Measurements from ENCODE around the gene SPATA1. TPM values are rescaled to one million over a fixed set of nuclear protein-coding genes. Genes with fewer than 3 reads are reported as not detected.

SPATA1 gene
- total RNA-seq, 4 donors from 2014 or later = 0.35 TPM; not detected in 3

DNA sequence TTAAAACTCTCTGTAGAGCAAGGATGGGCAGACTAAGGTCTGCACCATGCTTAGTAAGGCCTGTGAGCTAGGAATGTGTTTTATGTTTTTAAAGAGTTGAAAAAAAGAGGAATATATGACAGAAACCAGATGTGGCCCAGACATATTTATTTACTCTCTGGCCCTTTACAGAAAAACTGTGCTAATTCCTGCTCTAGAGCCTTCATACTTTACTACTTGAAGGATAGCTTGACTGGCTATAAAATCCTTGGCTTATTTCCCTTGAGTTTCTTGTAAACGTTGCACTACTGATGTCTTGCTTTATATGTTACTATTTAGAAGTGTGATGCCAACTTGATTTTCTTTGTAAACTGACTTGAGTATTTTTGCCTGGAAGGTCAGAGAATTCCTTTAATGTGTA, 34.6 kb downstream of the SPATA1 start:
- intact Hi-C loops (cut with DNase I; ENCODE audit: low total_unique reads) (no loop called here), in situ Hi-C loops (cut with MboI; ENCODE audit: low sequenced_read_pairs in 4 of 4) (no loop called here)
- no peak for ATAC-seq
- H3K4me1 ChIP-seq = no peaks in the 10 kb centered on the region
- no peak overlapping the region for H3K4me3 ChIP-seq
- no peak for DNase-seq
- no peak for TF ChIP-seq POLR2A (IDR thresholded peaks at IDR 0.05)
- TF ChIP-seq, protein P1, sequence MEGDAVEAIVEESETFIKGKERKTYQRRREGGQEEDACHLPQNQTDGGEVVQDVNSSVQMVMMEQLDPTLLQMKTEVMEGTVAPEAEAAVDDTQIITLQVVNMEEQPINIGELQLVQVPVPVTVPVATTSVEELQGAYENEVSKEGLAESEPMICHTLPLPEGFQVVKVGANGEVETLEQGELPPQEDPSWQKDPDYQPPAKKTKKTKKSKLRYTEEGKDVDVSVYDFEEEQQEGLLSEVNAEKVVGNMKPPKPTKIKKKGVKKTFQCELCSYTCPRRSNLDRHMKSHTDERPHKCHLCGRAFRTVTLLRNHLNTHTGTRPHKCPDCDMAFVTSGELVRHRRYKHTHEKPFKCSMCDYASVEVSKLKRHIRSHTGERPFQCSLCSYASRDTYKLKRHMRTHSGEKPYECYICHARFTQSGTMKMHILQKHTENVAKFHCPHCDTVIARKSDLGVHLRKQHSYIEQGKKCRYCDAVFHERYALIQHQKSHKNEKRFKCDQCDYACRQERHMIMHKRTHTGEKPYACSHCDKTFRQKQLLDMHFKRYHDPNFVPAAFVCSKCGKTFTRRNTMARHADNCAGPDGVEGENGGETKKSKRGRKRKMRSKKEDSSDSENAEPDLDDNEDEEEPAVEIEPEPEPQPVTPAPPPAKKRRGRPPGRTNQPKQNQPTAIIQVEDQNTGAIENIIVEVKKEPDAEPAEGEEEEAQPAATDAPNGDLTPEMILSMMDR (IDR thresholded peaks at IDR 0.05 in 4 of 5, conservative IDR thresholded peaks at IDR 0.05 in 1 of 5) = no peak
- H3K36me3 ChIP-seq = peaks cover 0 to 4% of the 10 kb centered on the region in 2 donors
- no peak overlapping the region for H3K27ac ChIP-seq
- H3K9me3 ChIP-seq = no peaks in the 10 kb centered on the region
- H3K27me3 ChIP-seq = no peaks in the 10 kb centered on the region

DNA sequence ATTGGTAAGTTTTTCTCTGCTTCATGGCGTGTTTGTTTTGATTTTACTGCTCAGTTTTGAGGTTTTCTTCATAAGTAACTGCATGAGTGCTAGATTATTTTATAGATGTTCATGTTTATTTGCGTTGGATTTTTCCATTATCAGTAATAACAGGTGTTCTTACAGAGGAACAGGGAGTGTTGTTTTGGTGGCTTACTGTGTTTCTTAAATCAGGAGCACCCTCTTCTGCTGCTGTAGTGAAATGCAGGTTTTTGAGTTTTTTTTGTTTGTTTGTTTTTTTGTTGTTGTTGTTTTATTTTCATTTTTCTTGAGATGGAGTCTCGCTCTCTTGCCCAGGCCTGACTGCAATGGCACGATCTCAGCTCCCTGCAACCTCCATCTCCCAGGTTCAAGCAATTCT, 35.5 kb downstream of the SPATA1 start:
- Histone ChIP-seq H3K36me3 (peaks cover 0 to 4% of the 10 kb centered on the region in 2 donors), H3K9me3 (no peaks in the 10 kb centered on the region), H3K27ac (no peak overlapping the region), H3K4me1 (no peaks in the 10 kb centered on the region), H3K27me3 (no peaks in the 10 kb centered on the region), H3K4me3 (no peak overlapping the region)
- in situ Hi-C loops (cut with MboI; ENCODE audit: low sequenced_read_pairs in 4 of 4) = no loop called here
- no peak for TF ChIP-seq POLR2A (IDR thresholded peaks at IDR 0.05)
- TF ChIP-seq, protein P1 (IDR thresholded peaks at IDR 0.05 in 4 of 5, conservative IDR thresholded peaks at IDR 0.05 in 1 of 5) = peak in 1 of 5 experiments; percentile 6
- DNase-seq = no peak
- ATAC-seq = no peak
- intact Hi-C loops (cut with DNase I; ENCODE audit: low total_unique reads) = no loop called here

- Histone ChIP-seq H3K4me1 (no peaks in the 10 kb centered on the region), H3K4me3 (no peak overlapping the region), H3K9me3 (no peaks in the 10 kb centered on the region), H3K27me3 (no peaks in the 10 kb centered on the region), H3K27ac (no peak overlapping the region), H3K36me3 (no peaks in the 10 kb centered on the region)
- TF ChIP-seq, protein P1 (IDR thresholded peaks at IDR 0.05 in 4 of 5, conservative IDR thresholded peaks at IDR 0.05 in 1 of 5) = no peak
- no peak for TF ChIP-seq POLR2A (IDR thresholded peaks at IDR 0.05)
- DNase-seq = no peak
- intact Hi-C loops (cut with DNase I; ENCODE audit: low total_unique reads) = no loop called here
- no peak for ATAC-seq
- in situ Hi-C loops (cut with MboI; ENCODE audit: low sequenced_read_pairs in 4 of 4) = no loop called here
Measured at GRCh38 chr1:84550826-84551225, 44.6 kb downstream of the SPATA1 start.

- intact Hi-C loops (cut with DNase I; ENCODE audit: low total_unique reads) = no loop called here
- no peak for ATAC-seq
- in situ Hi-C loops (cut with MboI; ENCODE audit: low sequenced_read_pairs in 4 of 4) = no loop called here
Measured at GRCh38 chr1:84569216-84569615, 63.0 kb downstream of the SPATA1 start.

More at GRCh38 chr1:84569216-84569615, 63.0 kb downstream of the SPATA1 start:
- H3K4me1 ChIP-seq = peaks cover 9 to 18% of the 10 kb centered on the region in 2 donors
- H3K4me3 ChIP-seq = no peak overlapping the region
- peaks cover 0 to 7% of the 10 kb centered on the region in 2 donors for H3K36me3 ChIP-seq
- no peak for TF ChIP-seq POLR2A (IDR thresholded peaks at IDR 0.05)
- TF ChIP-seq, protein P1 (IDR thresholded peaks at IDR 0.05 in 4 of 5, conservative IDR thresholded peaks at IDR 0.05 in 1 of 5) = no peak
- no peak for DNase-seq
- no peak overlapping the region for H3K27ac ChIP-seq
- no peaks in the 10 kb centered on the region for H3K9me3 ChIP-seq
- H3K27me3 ChIP-seq = no peaks in the 10 kb centered on the region

Measured in gastrocnemius medialis (tissue), 4 donors.